GM21737 (cell line): Measurements from ENCODE around the gene ADGRL1.
"Not testable (repeated sequence)": the region's sequence is repeated elsewhere in the genome, so short reads cannot be mapped to it uniquely, and the experiment has no call there.

Source experiments
- ATAC-seq: cut with Tn5 transposase; IDR thresholded peaks from one replicate; pipeline ENCODE4 v1.9.1; 2021; ENCODE audit warnings: mild to moderate bottlenecking, moderate library complexity; ENCODE audit not compliant: unreplicated experiment

ADGRL1 gene

GRCh38 chr19:14218620-14219330 lies 12.8 kb upstream of the ADGRL1 start:
- no peak for ATAC-seq

- ATAC-seq, result not testable (repeated sequence)
These were observed 11.9 kb upstream of the ADGRL1 start for GRCh38 chr19:14217886-14218285.

GRCh38 chr19:14214580-14214979 lies 8.6 kb upstream of the ADGRL1 start:
- ATAC-seq, result no peak

GRCh38 chr19:14210182-14210581 lies 4.2 kb upstream of the ADGRL1 start:
- not testable (repeated sequence) for ATAC-seq

DNA sequence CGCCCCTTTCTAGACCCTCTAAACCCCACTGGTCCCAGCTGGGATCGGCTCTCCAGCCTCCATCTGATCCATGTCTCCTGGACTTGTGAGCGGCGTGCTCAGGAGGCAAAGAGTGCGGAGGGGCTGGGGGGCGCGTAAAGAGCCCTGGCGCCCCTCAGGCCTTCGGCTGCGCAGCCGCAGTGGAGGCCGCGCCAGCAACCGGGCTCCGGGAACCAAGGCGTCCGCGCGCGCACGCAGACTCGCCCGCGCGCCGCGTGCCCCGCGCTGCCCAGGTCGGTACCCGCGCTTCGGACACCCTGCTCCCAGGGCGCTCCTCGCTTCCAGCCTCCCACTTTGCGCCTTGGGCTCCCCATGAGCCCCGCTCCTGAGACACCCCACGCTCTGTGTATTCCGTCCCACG lies 3.4 kb upstream of the ADGRL1 start:
- ATAC-seq, result not testable (repeated sequence)

DNA sequence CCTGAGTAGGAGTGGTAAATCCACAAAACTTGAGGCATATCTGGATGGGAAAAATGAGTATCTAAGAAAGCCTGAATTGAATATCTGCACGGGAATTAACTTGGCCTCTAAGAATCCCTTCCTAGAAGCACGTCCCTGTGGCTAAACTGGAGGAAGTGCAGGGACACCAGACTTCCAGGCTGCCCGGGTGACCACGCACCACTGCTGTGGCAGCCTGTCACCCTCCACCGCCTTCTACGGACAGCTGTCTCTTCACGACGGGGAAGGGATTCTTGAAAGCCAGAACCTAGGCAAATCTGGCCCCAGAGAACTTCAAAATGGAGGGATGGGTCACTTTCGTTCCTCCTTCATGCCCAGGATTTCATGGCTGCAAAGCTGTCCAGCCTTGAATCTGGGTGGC lies 2.5 kb upstream of the ADGRL1 start:
- ATAC-seq, result not testable (repeated sequence)

DNA sequence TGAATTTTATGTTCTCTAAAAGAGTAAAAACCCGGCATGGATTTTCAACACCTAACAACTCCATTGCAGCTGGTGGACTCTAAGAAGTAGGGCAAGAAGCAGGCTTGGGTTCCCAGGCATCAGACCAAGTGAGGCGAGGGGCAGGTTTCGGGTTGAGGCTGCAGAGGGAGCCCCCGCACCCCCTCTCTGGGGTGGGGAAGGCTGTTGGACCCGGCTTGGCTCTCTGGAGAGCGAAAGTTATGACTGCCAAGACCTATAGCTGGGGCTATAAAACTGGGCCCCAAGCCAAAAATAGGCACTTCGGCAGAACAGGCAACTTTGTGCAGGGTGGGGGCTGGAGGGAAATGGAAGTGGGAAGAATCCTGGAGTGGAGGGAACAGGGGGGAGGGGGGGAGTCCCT lies 1.8 kb upstream of the ADGRL1 start:
- not testable (repeated sequence) for ATAC-seq

DNA sequence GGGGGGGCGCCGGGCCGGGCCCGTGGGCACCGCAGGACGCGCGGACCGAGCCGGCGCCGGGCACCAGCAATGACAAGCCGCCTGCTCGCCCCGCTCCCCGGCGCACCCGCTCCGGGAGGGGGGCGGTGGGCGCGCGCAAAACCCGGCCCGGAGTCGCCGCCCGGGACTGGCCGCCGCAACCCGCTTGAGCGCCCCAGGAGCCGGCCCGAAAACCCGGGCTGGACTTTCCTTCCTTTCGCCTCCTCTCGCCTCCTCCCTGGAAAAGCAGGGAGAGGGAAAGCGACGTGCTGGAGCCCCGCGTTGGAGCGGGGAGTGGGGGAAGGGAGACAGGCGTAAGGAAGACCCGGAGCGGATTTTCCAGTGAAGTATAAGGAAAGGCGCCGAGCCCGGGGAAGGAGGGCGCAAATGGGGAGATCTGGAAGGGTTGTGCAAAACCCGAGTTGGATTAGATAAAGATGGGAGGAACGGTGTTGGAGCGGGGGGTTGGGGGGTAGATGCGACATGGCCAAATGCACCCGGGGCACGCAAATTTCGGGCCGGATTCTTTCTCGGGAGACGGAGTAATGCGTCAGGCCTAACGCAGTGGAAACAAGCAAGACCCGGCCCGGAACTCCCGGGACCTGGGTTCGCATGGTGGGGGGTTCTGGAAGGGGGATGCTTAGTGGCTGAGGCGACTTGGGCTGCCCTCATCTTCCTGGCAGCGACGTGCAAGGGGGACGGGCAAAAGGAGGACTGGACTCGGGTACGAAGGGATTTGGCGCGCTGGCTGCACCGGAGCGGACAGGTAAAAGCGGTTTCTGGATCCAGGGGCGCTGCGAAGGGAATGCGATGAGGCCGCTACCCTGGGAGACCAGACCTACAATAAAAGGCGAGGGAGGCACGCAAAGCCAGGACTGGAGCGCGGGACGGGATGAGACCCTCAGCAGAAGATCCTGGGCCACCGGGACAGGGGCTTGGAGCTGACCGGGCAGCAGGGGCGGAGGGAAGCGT lies 1.1 kb upstream of the ADGRL1 start:
- not testable (repeated sequence) for ATAC-seq

GRCh38 chr19:14206308-14206707 lies 339 bp upstream of the ADGRL1 start:
- ATAC-seq, result not testable (repeated sequence)

- not testable (repeated sequence) for ATAC-seq
These were observed 1.1 kb downstream of the ADGRL1 start for GRCh38 chr19:14204676-14205451.

- not testable (repeated sequence) for ATAC-seq
These were observed 1.8 kb downstream of the ADGRL1 start for GRCh38 chr19:14204219-14204618.

- not testable (repeated sequence) for ATAC-seq
These were observed 2.2 kb downstream of the ADGRL1 start for GRCh38 chr19:14203788-14204187.

DNA sequence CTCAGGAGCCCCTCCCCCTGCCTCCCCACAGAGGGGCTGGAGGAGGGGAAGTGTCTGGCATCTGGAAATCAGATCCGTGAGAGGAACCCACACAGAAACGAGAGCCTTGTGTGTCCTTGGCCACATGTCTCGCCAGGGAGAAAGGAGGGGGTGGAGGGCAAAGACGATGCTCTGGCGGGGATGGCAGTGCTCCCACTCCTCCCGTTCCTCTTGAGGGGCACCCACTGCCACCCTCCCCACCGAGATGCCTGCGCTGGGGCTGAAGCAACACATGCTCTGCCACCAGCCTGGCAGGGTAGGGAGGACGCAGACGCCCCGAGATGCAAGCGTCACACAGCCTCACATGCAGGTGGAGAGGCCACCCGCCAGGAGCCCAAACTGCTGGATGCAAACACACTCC lies 2.8 kb downstream of the ADGRL1 start:
- ATAC-seq, result no peak

DNA sequence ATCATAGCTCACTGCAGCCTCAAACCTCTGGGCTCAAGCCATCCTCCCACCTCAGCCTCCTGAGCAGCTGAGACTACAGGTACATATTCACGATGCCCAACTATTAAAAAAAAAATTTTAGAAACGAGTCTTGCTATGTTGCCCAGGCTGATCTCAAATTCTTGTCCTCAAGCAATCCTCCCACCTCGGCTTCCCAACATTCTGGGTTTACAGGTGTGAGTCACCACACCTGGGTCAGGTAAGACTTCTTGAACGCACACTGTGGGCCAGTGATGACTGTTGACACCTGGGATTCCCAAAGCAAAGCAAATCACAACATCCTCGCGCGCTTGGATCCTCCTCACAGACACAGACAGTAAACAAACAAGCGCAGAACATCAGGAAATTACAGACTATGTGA lies 4.5 kb downstream of the ADGRL1 start:
- ATAC-seq, result not testable (repeated sequence)

GRCh38 chr19:14200147-14200841 lies 5.7 kb downstream of the ADGRL1 start:
- not testable (repeated sequence) for ATAC-seq

- no peak for ATAC-seq
These were observed 7.3 kb downstream of the ADGRL1 start for GRCh38 chr19:14198384-14199376.

GRCh38 chr19:14197882-14198281 lies 8.1 kb downstream of the ADGRL1 start:
- ATAC-seq, result no peak

DNA sequence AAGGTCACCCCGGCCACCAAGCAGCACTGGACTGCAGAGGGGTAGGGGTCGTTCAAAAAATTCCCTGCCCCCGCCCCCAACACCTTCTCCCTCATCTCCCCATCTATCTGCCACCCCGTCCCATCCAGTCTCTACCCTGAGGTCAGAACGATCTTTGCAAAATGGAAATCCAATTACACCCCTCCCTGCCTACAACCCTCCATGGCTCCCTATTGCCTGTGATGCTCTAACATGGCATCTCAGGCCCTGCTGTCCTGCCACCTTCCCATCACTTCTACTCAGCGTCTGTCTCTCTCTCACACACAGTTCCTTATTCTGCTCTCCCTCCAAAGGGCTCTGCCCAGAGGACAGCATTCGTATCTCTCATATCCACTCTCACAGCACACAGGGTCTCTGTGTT lies 8.7 kb downstream of the ADGRL1 start:
- ATAC-seq, result not testable (repeated sequence)

DNA sequence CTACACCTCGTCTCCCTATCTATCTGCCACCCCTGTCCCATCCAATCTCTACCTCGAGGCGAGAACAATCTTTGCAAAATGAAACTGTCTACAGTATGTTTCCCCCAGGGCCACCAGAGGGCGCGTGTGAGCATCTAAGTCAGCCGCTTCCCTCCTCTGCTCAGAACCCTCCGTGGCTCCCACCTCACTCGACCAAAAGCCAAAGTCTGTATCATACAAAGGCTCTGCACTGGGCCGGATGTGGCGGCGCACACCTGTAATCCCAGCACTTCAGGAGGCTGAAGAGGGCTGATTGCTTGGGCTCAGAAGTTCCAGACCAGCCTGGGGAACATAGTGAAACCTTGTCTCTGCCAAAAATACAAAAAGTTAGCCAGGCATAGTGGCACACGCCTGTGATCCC lies 9.9 kb downstream of the ADGRL1 start:
- not testable (repeated sequence) for ATAC-seq
